DND-41 (cell line): ENCODE measurements around the gene EML1.

Experiments
- ATAC-seq: fragments of 200-7000 bp; cut with Tn5 transposase; 3 replicates; pipeline ENCODE4 v1.9.1; 2021; ENCODE audit warnings: low read depth; ENCODE audit not compliant: insufficient read depth
- DNase-seq: peaks from one replicate; pipeline ENCODE4 v3.0.0-alpha.2; 2020
- H2AFZ ChIP-seq: 2 replicates; pipeline ENCODE4 v1.6.0; 2012; ENCODE audit warnings: low read depth, low read length
- H3K27ac ChIP-seq: 2 replicates; pipeline ENCODE4 v1.5.1; 2012; ENCODE audit warnings: low read length, inconsistent platforms
- H3K27me3 ChIP-seq: fragments of 200-600 bp; sonication (generic); 2 replicates; pipeline ENCODE4 v1.6.0; 2012; ENCODE audit warnings: low read length, mild to moderate bottlenecking, inconsistent platforms; ENCODE audit not compliant: insufficient read depth, poor library complexity
- H3K36me3 ChIP-seq: 2 replicates; pipeline ENCODE4 v1.5.1; 2012; ENCODE audit warnings: low read length, inconsistent platforms; ENCODE audit not compliant: insufficient read depth
- H3K4me1 ChIP-seq: 2 replicates; pipeline ENCODE4 v1.5.1; 2012; ENCODE audit warnings: mild to moderate bottlenecking, low read length; ENCODE audit not compliant: insufficient read depth
- H3K4me2 ChIP-seq: 2 replicates; pipeline ENCODE4 v1.6.0; 2012; ENCODE audit warnings: mild to moderate bottlenecking, moderate library complexity, low read length, inconsistent platforms; ENCODE audit not compliant: insufficient read depth
- H3K4me3 ChIP-seq, 2 experiments: fragments of 200-600 bp in 1 of 2; shearing (Covaris generic) in 1 of 2; 2 replicates each; pipeline ENCODE4 v1.5.1; 2012 to 2016; ENCODE audit warnings: inconsistent platforms in 2 of 2, low read length in 2 of 2, mild to moderate bottlenecking in 2 of 2, low read depth in 1 of 2, moderate library complexity in 1 of 2
- H3K79me2 ChIP-seq: 2 replicates; pipeline ENCODE4 v1.6.0; 2012; ENCODE audit warnings: low read length, inconsistent platforms; ENCODE audit not compliant: insufficient read depth
- H3K9ac ChIP-seq: 2 replicates; pipeline ENCODE4 v1.6.0; 2012; ENCODE audit warnings: low read depth, mild to moderate bottlenecking, inconsistent platforms, low read length, moderate library complexity
- H3K9me3 ChIP-seq: 2 replicates; pipeline ENCODE4 v1.5.1; 2012; ENCODE audit warnings: low read length, moderate library complexity, mild to moderate bottlenecking, inconsistent platforms; ENCODE audit not compliant: insufficient read depth, severe bottlenecking
- H4K20me1 ChIP-seq: 2 replicates; pipeline ENCODE4 v1.6.0; 2012; ENCODE audit warnings: low read length; ENCODE audit not compliant: insufficient read depth
- CTCF ChIP-seq: IDR thresholded peaks from 2 replicates; pipeline ENCODE4 v1.5.1; 2012; ENCODE audit warnings: borderline replicate concordance, low read length, moderate library complexity, mild to moderate bottlenecking; ENCODE audit not compliant: poor library complexity, severe bottlenecking; ENCODE audit errors: extremely low read depth
- EZH2 ChIP-seq: IDR thresholded peaks from 3 replicates; pipeline ENCODE4 v1.6.1; 2012; ENCODE audit warnings: borderline replicate concordance, low read depth, mild to moderate bottlenecking, moderate library complexity, low read length, inconsistent platforms; ENCODE audit not compliant: severe bottlenecking

The EML1 gene

DNA sequence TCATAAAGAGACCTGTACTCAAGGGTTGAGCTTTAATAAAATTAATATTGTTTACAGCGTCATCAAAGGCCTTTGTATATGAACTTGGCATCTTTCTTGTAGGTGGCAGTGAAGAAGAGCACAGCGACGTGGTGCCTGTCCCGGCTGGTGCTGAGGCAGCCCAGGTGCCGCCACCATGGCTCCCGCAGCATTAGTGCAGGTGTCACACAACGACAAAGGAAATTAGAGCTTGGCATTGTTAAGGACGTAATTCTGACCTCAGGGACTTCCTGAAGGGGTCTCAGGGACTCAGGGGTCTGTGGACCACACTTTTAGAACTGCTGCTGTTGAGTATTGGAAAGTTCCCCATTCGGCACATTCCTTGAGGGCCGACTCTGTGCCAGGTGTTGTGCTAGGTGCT, 24.1 kb downstream of the EML1 start:
- no peak for ATAC-seq
- no peak overlapping the region for H3K4me2 ChIP-seq
- TF ChIP-seq CTCF (no peak), EZH2 (no peak)

DNA sequence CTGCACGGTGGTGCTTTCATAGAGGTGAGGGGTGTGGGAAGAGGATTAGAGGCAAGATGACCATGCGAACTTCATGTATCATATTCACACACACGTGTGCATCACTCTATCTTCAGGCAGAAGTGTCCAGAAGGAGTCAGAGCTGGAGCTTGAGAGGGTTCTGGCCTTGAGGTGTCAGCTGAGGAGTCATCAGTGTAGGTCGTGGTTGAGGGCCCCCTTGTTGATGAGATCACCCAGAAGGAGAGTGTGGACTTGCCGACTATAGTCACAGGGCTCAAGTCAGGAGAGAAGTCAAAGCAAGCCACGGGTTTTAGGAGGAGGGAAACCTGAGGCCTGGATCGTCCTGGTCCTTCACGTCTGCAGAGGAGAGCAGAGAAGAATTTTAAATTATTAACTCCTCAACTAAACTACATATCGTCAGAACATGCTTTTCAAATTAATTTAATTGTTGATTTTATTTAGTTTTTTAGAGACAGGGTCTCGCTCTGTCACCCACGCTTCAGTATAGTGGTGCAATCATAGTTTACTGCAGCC, 25.4 kb downstream of the EML1 start:
- no peaks in the 10 kb centered on the region for H3K79me2 ChIP-seq
- H3K9ac ChIP-seq, result no peak overlapping the region
- TF ChIP-seq CTCF, result no peak
- no peak for TF ChIP-seq EZH2
- no peak overlapping the region for H2AFZ ChIP-seq
- no peak overlapping the region for H3K27ac ChIP-seq
- no peak overlapping the region for H3K4me2 ChIP-seq
- H3K36me3 ChIP-seq, result no peaks in the 10 kb centered on the region
- no peak for DNase-seq
- no peaks in the 10 kb centered on the region for H3K9me3 ChIP-seq
- H4K20me1 ChIP-seq, result peaks cover 21% of the 10 kb centered on the region
- no peaks in the 10 kb centered on the region for H3K4me1 ChIP-seq
- peaks cover 53% of the 10 kb centered on the region for H3K27me3 ChIP-seq
- H3K4me3 ChIP-seq, result no peak overlapping the region
- ATAC-seq, result no peak

More for the DNA sequence above, 24.1 kb downstream of the EML1 start:
- H3K36me3 ChIP-seq, result no peaks in the 10 kb centered on the region
- H3K4me3 ChIP-seq, result no peak overlapping the region
- no peaks in the 10 kb centered on the region for H3K4me1 ChIP-seq
- no peak overlapping the region for H3K27ac ChIP-seq
- no peaks in the 10 kb centered on the region for H3K79me2 ChIP-seq
- peaks cover 12% of the 10 kb centered on the region; the same call in 1 of the 2 replicates for H4K20me1 ChIP-seq
- H3K9ac ChIP-seq, result no peak overlapping the region
- no peak overlapping the region for H2AFZ ChIP-seq
- peaks cover 51% of the 10 kb centered on the region for H3K27me3 ChIP-seq
- no peak for DNase-seq
- H3K9me3 ChIP-seq, result no peaks in the 10 kb centered on the region

DNA sequence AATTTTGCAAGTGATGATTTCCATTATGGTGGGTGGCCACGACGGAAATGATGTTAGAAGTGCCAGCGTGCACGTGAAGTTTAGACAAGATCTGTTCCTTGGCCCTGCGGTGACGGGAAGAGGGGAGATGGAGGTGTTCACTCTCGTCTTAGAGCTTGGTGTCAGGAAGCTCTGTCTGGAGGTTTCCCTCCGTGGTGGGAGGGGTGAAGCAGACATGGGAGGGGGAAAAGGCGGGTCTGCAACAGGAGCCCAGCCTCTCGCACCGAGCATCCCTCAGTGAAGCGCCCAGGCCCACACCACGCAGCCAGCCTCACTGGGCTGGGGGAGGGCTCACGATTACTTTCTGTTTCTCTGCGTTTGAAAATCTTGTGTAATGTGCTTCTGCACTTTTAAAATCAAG, 26.3 kb downstream of the EML1 start:
- Histone ChIP-seq H4K20me1 (peaks cover 21% of the 10 kb centered on the region), H3K4me2 (no peak overlapping the region), H3K27me3 (peaks cover 51% of the 10 kb centered on the region), H3K9ac (no peak overlapping the region), H3K79me2 (no peaks in the 10 kb centered on the region), H3K9me3 (no peaks in the 10 kb centered on the region), H3K4me3 (no peak overlapping the region), H3K27ac (no peak overlapping the region), H2AFZ (no peak overlapping the region), H3K4me1 (no peaks in the 10 kb centered on the region), H3K36me3 (no peaks in the 10 kb centered on the region)
- TF ChIP-seq EZH2, result no peak
- TF ChIP-seq CTCF, result no peak
- peak; percentile 55; the same call in 1 of the 3 replicates for ATAC-seq
- DNase-seq, result peak; percentile 7
